Loucy (cell line): ENCODE measurements around the gene SDK1.

Source experiments
- H2AFZ ChIP-seq: fragments of 200-600 bp; sonication (generic); 2 replicates; pipeline ENCODE4 v1.6.0; 2016; ENCODE audit warnings: antibody characterized with exemption, mild to moderate bottlenecking, low read length, moderate library complexity
- H3F3A ChIP-seq: fragments of 200-600 bp; 2 replicates; pipeline ENCODE4 v1.6.0; 2016; ENCODE audit warnings: antibody characterized with exemption, low read depth, mild to moderate bottlenecking
- H3K27me3 ChIP-seq: fragments of 200-600 bp; sonication (generic); 2 replicates; pipeline ENCODE4 v1.6.1; 2014; ENCODE audit warnings: low read length, mild to moderate bottlenecking; ENCODE audit not compliant: insufficient read depth, poor library complexity, severe bottlenecking
- H3K36me3 ChIP-seq: fragments of 200-600 bp; sonication (generic); 2 replicates; pipeline ENCODE4 v1.6.1; 2016; ENCODE audit warnings: low read length; ENCODE audit not compliant: insufficient read depth
- H3K4me1 ChIP-seq: fragments of 200-600 bp; sonication (generic); 2 replicates; pipeline ENCODE4 v1.5.1; 2014; ENCODE audit warnings: low read length, mild to moderate bottlenecking; ENCODE audit not compliant: insufficient read depth, poor library complexity, severe bottlenecking
- H3K4me2 ChIP-seq: fragments of 200-600 bp; sonication (generic); 2 replicates; pipeline ENCODE4 v1.6.0; 2014; ENCODE audit warnings: antibody characterized with exemption, low read length, low read depth, mild to moderate bottlenecking; ENCODE audit not compliant: poor library complexity, severe bottlenecking
- H3K4me3 ChIP-seq: fragments of 200-600 bp; sonication (generic); 2 replicates; pipeline ENCODE4 v1.5.1; 2014; ENCODE audit warnings: low read length, mild to moderate bottlenecking, mixed read lengths; ENCODE audit not compliant: poor library complexity, severe bottlenecking
- H3K79me2 ChIP-seq: fragments of 200-600 bp; sonication (generic); 2 replicates; pipeline ENCODE4 v1.6.1; 2014; ENCODE audit warnings: low read length; ENCODE audit not compliant: insufficient read depth
- H3K9ac ChIP-seq: fragments of 200-600 bp; sonication (generic); 2 replicates; pipeline ENCODE4 v1.6.0; 2014; ENCODE audit warnings: mild to moderate bottlenecking, low read depth, low read length, moderate library complexity; ENCODE audit not compliant: poor library complexity, severe bottlenecking
- H3K9me2 ChIP-seq: fragments of 200-600 bp; sonication (generic); replicated peaks from 2 replicates; pipeline ENCODE4 v1.6.1; 2016; ENCODE audit warnings: low read depth, low read length, mixed read lengths
- H3K9me3 ChIP-seq: fragments of 200-600 bp; sonication (generic); 2 replicates; pipeline ENCODE4 v1.6.1; 2014; ENCODE audit warnings: mild to moderate bottlenecking, antibody characterized with exemption, low read length, low read depth; ENCODE audit not compliant: insufficient read depth
- H4K20me1 ChIP-seq: fragments of 200-600 bp; sonication (generic); 2 replicates; pipeline ENCODE4 v1.6.0; 2014; ENCODE audit warnings: antibody characterized with exemption, low read length, mild to moderate bottlenecking; ENCODE audit not compliant: insufficient read depth, poor library complexity, severe bottlenecking
- CTCF ChIP-seq: fragments of 200-600 bp; sonication (generic); conservative IDR thresholded peaks from 2 replicates; pipeline ENCODE4 v1.5.1; 2014; ENCODE audit warnings: mild to moderate bottlenecking, antibody characterized with exemption, low read length
- EZH2phosphoT487 ChIP-seq: fragments of 200-600 bp; IDR thresholded peaks from 2 replicates; pipeline ENCODE4 v1.6.1; 2018; ENCODE audit warnings: antibody characterized with exemption, mild to moderate bottlenecking, moderate library complexity, borderline replicate concordance

Gene SDK1

GRCh38 chr7:4166340-4166739, 865.3 kb downstream of the SDK1 start:
- H2AFZ ChIP-seq = no peak overlapping the region
- no peaks in the 10 kb centered on the region for H3K9me2 ChIP-seq
- H3K9ac ChIP-seq = no peak overlapping the region
- H3K4me2 ChIP-seq = no peak overlapping the region
- H3K79me2 ChIP-seq = no peaks in the 10 kb centered on the region
- H3F3A ChIP-seq = no peaks in the 10 kb centered on the region
- H3K4me1 ChIP-seq = no peaks in the 10 kb centered on the region
- H3K36me3 ChIP-seq = no peaks in the 10 kb centered on the region
- TF ChIP-seq EZH2phosphoT487 = no peak
- no peak for TF ChIP-seq CTCF
- no peak overlapping the region for H3K4me3 ChIP-seq
- no peaks in the 10 kb centered on the region for H3K27me3 ChIP-seq
- H4K20me1 ChIP-seq = no peaks in the 10 kb centered on the region
- peaks cover 11% of the 10 kb centered on the region; the same call in 1 of the 2 replicates for H3K9me3 ChIP-seq

GRCh38 chr7:4166807-4167206, 865.8 kb downstream of the SDK1 start:
- Histone ChIP-seq H3K9me2 (no peaks in the 10 kb centered on the region), H3K4me1 (no peaks in the 10 kb centered on the region), H3K27me3 (no peaks in the 10 kb centered on the region), H3K79me2 (no peaks in the 10 kb centered on the region), H3K4me2 (no peak overlapping the region), H3K36me3 (no peaks in the 10 kb centered on the region), H3F3A (no peaks in the 10 kb centered on the region), H3K9ac (no peak overlapping the region), H4K20me1 (no peaks in the 10 kb centered on the region), H2AFZ (no peak overlapping the region), H3K4me3 (no peak overlapping the region), H3K9me3 (peaks cover 11% of the 10 kb centered on the region; the same call in 1 of the 2 replicates)
- TF ChIP-seq CTCF (no peak), EZH2phosphoT487 (no peak)

- peaks cover 11% of the 10 kb centered on the region; the same call in 1 of the 2 replicates for H3K9me3 ChIP-seq
- H3K36me3 ChIP-seq = no peaks in the 10 kb centered on the region
- no peaks in the 10 kb centered on the region for H3F3A ChIP-seq
- H3K4me1 ChIP-seq = no peaks in the 10 kb centered on the region
- no peak overlapping the region for H3K4me3 ChIP-seq
- TF ChIP-seq CTCF = no peak
- TF ChIP-seq EZH2phosphoT487 = no peak
- no peaks in the 10 kb centered on the region for H3K27me3 ChIP-seq
- H3K9me2 ChIP-seq = no peaks in the 10 kb centered on the region
- H3K79me2 ChIP-seq = no peaks in the 10 kb centered on the region
- no peak overlapping the region for H2AFZ ChIP-seq
- no peaks in the 10 kb centered on the region for H4K20me1 ChIP-seq
- H3K9ac ChIP-seq = no peak overlapping the region
- no peak overlapping the region for H3K4me2 ChIP-seq
Measured at GRCh38 chr7:4167385-4167910, 866.4 kb downstream of the SDK1 start.
